DND-41 (cell line): ENCODE results near the gene TADA2A.

ENCODE experiments used
- ATAC-seq: fragments of 200-7000 bp; cut with Tn5 transposase; 3 replicates; pipeline ENCODE4 v1.9.1; 2021; ENCODE audit warnings: low read depth; ENCODE audit not compliant: insufficient read depth
- DNase-seq: peaks from one replicate; pipeline ENCODE4 v3.0.0-alpha.2; 2020
- H2AFZ ChIP-seq: 2 replicates; pipeline ENCODE4 v1.6.0; 2012; ENCODE audit warnings: low read depth, low read length
- H3K27ac ChIP-seq: 2 replicates; pipeline ENCODE4 v1.5.1; 2012; ENCODE audit warnings: low read length, inconsistent platforms
- H3K27me3 ChIP-seq: fragments of 200-600 bp; sonication (generic); 2 replicates; pipeline ENCODE4 v1.6.0; 2012; ENCODE audit warnings: low read length, mild to moderate bottlenecking, inconsistent platforms; ENCODE audit not compliant: insufficient read depth, poor library complexity
- H3K36me3 ChIP-seq: 2 replicates; pipeline ENCODE4 v1.5.1; 2012; ENCODE audit warnings: low read length, inconsistent platforms; ENCODE audit not compliant: insufficient read depth
- H3K4me1 ChIP-seq: 2 replicates; pipeline ENCODE4 v1.5.1; 2012; ENCODE audit warnings: mild to moderate bottlenecking, low read length; ENCODE audit not compliant: insufficient read depth
- H3K4me2 ChIP-seq: 2 replicates; pipeline ENCODE4 v1.6.0; 2012; ENCODE audit warnings: mild to moderate bottlenecking, moderate library complexity, low read length, inconsistent platforms; ENCODE audit not compliant: insufficient read depth
- H3K4me3 ChIP-seq, 2 experiments: fragments of 200-600 bp in 1 of 2; shearing (Covaris generic) in 1 of 2; 2 replicates each; pipeline ENCODE4 v1.5.1; 2012 to 2016; ENCODE audit warnings: inconsistent platforms in 2 of 2, low read length in 2 of 2, mild to moderate bottlenecking in 2 of 2, low read depth in 1 of 2, moderate library complexity in 1 of 2
- H3K79me2 ChIP-seq: 2 replicates; pipeline ENCODE4 v1.6.0; 2012; ENCODE audit warnings: low read length, inconsistent platforms; ENCODE audit not compliant: insufficient read depth
- H3K9ac ChIP-seq: 2 replicates; pipeline ENCODE4 v1.6.0; 2012; ENCODE audit warnings: low read depth, mild to moderate bottlenecking, inconsistent platforms, low read length, moderate library complexity
- H3K9me3 ChIP-seq: 2 replicates; pipeline ENCODE4 v1.5.1; 2012; ENCODE audit warnings: low read length, moderate library complexity, mild to moderate bottlenecking, inconsistent platforms; ENCODE audit not compliant: insufficient read depth, severe bottlenecking
- H4K20me1 ChIP-seq: 2 replicates; pipeline ENCODE4 v1.6.0; 2012; ENCODE audit warnings: low read length; ENCODE audit not compliant: insufficient read depth
- EZH2 ChIP-seq: IDR thresholded peaks from 3 replicates; pipeline ENCODE4 v1.6.1; 2012; ENCODE audit warnings: borderline replicate concordance, low read depth, mild to moderate bottlenecking, moderate library complexity, low read length, inconsistent platforms; ENCODE audit not compliant: severe bottlenecking
- TF ChIP-seq, protein P1 (sequence below): IDR thresholded peaks from 2 replicates; pipeline ENCODE4 v1.5.1; 2012; ENCODE audit warnings: borderline replicate concordance, low read length, moderate library complexity, mild to moderate bottlenecking; ENCODE audit not compliant: poor library complexity, severe bottlenecking; ENCODE audit errors: extremely low read depth

The TADA2A gene

DNA sequence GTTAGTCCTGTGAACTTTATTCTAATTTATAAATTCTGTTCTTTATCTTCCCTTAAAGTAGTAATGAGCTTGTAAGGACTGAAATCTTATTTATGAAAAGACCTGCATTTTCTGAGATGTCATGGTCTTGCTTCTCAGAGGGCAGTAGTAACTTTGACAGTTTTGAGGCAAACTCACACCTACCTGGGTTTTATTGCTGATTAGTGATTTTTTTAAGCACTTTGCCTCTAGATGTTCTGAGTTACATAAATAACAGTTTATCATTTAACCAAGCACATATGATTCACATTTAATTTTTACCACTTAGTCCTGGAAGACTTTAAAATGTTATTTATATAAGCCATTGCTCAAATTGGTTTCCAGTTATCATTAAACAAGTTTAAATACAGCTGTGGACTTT lies 93.7 kb downstream of the TADA2A start:
- TF ChIP-seq, protein P1, sequence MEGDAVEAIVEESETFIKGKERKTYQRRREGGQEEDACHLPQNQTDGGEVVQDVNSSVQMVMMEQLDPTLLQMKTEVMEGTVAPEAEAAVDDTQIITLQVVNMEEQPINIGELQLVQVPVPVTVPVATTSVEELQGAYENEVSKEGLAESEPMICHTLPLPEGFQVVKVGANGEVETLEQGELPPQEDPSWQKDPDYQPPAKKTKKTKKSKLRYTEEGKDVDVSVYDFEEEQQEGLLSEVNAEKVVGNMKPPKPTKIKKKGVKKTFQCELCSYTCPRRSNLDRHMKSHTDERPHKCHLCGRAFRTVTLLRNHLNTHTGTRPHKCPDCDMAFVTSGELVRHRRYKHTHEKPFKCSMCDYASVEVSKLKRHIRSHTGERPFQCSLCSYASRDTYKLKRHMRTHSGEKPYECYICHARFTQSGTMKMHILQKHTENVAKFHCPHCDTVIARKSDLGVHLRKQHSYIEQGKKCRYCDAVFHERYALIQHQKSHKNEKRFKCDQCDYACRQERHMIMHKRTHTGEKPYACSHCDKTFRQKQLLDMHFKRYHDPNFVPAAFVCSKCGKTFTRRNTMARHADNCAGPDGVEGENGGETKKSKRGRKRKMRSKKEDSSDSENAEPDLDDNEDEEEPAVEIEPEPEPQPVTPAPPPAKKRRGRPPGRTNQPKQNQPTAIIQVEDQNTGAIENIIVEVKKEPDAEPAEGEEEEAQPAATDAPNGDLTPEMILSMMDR = no peak
- no peak for TF ChIP-seq EZH2
- H2AFZ ChIP-seq = no peak overlapping the region
- ATAC-seq = no peak
- no peak overlapping the region for H3K4me2 ChIP-seq
- no peaks in the 10 kb centered on the region for H3K4me1 ChIP-seq
- H3K4me3 ChIP-seq = no peak overlapping the region
- H3K9ac ChIP-seq = no peak overlapping the region
- H3K9me3 ChIP-seq = no peaks in the 10 kb centered on the region
- H4K20me1 ChIP-seq = peaks cover under 1% of the 10 kb centered on the region; the same call in 1 of the 2 replicates
- H3K27ac ChIP-seq = no peak overlapping the region
- H3K27me3 ChIP-seq = no peaks in the 10 kb centered on the region
- H3K36me3 ChIP-seq = no peaks in the 10 kb centered on the region
- H3K79me2 ChIP-seq = peaks cover 37% of the 10 kb centered on the region; the same call in 1 of the 2 replicates
- no peak for DNase-seq

DNA sequence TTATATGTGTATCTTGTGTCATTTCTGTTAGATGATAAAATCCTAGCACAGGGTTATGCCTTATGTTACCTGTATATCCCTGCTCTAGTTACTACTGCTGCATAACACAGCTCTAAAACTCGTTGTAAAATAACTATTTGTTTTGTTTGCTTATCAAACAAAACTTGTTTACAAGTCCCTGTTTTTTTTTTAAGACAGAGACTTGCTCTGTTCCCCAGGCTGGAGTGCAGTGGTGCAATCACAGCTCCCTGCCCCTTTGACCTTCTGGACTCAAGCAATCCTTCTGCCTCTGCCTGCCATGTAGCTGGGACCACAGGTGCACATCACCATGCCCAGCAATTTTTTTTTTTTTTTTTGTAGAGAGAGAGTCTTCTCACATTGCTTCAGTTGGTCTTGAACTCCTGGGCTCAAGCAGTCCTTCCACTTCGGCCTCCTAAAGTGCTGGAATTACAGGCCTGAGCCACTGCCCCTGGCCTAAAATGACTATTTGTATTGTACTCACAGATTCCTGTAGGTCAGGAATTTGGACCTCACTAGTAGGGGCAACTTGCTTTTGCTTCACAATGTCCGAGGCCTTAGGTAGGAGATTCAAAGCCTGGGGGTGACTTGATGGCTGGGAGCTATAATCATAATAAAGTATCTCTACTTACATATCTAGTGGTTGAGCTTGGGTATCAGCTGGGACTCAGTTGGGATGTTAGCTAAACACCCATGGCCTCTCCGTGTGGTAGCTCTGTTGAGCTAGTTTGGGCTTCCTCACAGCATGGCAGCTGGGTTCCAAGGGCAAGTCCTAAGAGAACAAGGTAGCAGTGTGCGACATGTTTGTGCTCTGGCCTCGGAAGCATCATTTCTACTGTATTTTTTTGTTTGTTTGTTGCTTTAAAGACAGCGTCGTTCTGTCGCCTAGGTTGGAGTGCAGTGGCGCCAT lies 95.6 kb downstream of the TADA2A start:
- H3K27ac ChIP-seq = no peak overlapping the region
- no peaks in the 10 kb centered on the region for H3K4me1 ChIP-seq
- H3K27me3 ChIP-seq = no peaks in the 10 kb centered on the region
- DNase-seq = no peak
- no peak for ATAC-seq
- TF ChIP-seq EZH2 = no peak
- TF ChIP-seq, protein P1 = no peak
- H3K4me2 ChIP-seq = no peak overlapping the region
- H3K79me2 ChIP-seq = peaks cover 36% of the 10 kb centered on the region; the same call in 1 of the 2 replicates
- H3K9ac ChIP-seq = no peak overlapping the region
- H3K36me3 ChIP-seq = no peaks in the 10 kb centered on the region
- H2AFZ ChIP-seq = no peak overlapping the region
- no peaks in the 10 kb centered on the region for H3K9me3 ChIP-seq
- H4K20me1 ChIP-seq = no peaks in the 10 kb centered on the region; the same call in 1 of the 2 replicates
- no peak overlapping the region for H3K4me3 ChIP-seq

DNA sequence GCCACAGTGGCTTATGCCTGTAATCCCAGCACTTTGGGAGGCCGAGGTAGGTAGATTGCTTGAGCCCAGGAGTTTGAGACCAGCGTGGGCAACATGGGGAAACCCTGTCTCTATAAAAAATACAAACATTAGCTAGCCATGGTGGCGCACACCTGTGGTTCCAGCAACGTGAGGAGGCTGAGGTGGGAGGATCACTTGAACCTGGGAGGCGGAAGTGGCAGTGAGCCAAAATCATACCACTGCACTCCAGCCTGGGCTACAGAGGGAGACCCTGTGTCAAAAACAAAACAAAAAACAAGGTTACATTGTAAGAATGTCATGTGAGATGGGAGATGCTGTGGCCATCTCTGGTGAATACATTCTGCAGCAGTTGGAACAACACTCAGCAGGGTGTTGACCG lies 96.5 kb downstream of the TADA2A start:
- H3K79me2 ChIP-seq = peaks cover 33% of the 10 kb centered on the region; the same call in 1 of the 2 replicates
- H3K9me3 ChIP-seq = no peaks in the 10 kb centered on the region
- no peak overlapping the region for H3K4me2 ChIP-seq
- DNase-seq (no peak), ATAC-seq (no peak)
- H2AFZ ChIP-seq = no peak overlapping the region
- no peaks in the 10 kb centered on the region for H3K4me1 ChIP-seq
- no peak overlapping the region for H3K9ac ChIP-seq
- TF ChIP-seq EZH2 = no peak
- TF ChIP-seq, protein P1 = no peak
- no peak overlapping the region for H3K4me3 ChIP-seq
- H3K27me3 ChIP-seq = no peaks in the 10 kb centered on the region
- H3K27ac ChIP-seq = no peak overlapping the region
- H4K20me1 ChIP-seq = peaks cover 4% of the 10 kb centered on the region; the same call in 1 of the 2 replicates
- no peaks in the 10 kb centered on the region for H3K36me3 ChIP-seq
